Osteocyte (in vitro differentiated cells): ENCODE results near the gene TM7SF2. TPM values are rescaled to one million over a fixed set of nuclear protein-coding genes. Genes with fewer than 3 reads are reported as not detected.
"Not testable (repeated sequence)": the region's sequence is repeated elsewhere in the genome, so short reads cannot be mapped to it uniquely, and the experiment has no call there.

Experiments
- DNase-seq: peaks from one replicate; pipeline ENCODE4 v3.0.0; 2021; ENCODE audit warnings: mixed read lengths; ENCODE audit not compliant: unreplicated experiment; ENCODE audit errors: extremely low spot score
- H3K27ac Mint-ChIP-seq: one replicate; pipeline ENCODE4 v1.8.0; 2021; ENCODE audit warnings: mild to moderate bottlenecking, mixed read lengths; ENCODE audit not compliant: unreplicated experiment
- H3K27me3 Mint-ChIP-seq: one replicate; pipeline ENCODE4 v1.8.0; 2021; ENCODE audit warnings: mixed read lengths; ENCODE audit not compliant: unreplicated experiment
- H3K36me3 Mint-ChIP-seq: one replicate; pipeline ENCODE4 v1.8.0; 2021; ENCODE audit warnings: mixed read lengths; ENCODE audit not compliant: unreplicated experiment
- H3K4me1 Mint-ChIP-seq: one replicate; pipeline ENCODE4 v1.8.0; 2021; ENCODE audit warnings: mixed read lengths; ENCODE audit not compliant: unreplicated experiment
- H3K4me3 Mint-ChIP-seq: one replicate; pipeline ENCODE4 v1.8.0; 2021; ENCODE audit warnings: mild to moderate bottlenecking, moderate library complexity, mixed read lengths; ENCODE audit not compliant: unreplicated experiment
- H3K9me3 Mint-ChIP-seq: one replicate; pipeline ENCODE4 v1.8.0; 2021; ENCODE audit warnings: mixed read lengths; ENCODE audit not compliant: unreplicated experiment
- total RNA-seq: library from RNA; stranded (reverse); gene quantifications from 2 replicates; pipeline ENCODE4 v1.2.1, GENCODE V29; 2021
- TF ChIP-seq, protein P1 (sequence below): fragments of 200-600 bp; sonication (generic); IDR thresholded peaks from 2 replicates; pipeline ENCODE4 v1.5.0; 2021; ENCODE audit warnings: antibody characterized with exemption, mild to moderate bottlenecking, moderate library complexity

TM7SF2 gene
- total RNA-seq, 1 donor from 2014 or later: 13.6 TPM

GRCh38 chr11:65141896-65142494 is 30.3 kb downstream of the TM7SF2 start:
- no peak for DNase-seq
- Mint-ChIP-seq H3K27me3 (peaks cover 54% of the 10 kb centered on the region), H3K36me3 (no peaks in the 10 kb centered on the region), H3K4me3 (no peak overlapping the region), H3K9me3 (no peaks in the 10 kb centered on the region), H3K27ac (no peak overlapping the region), H3K4me1 (no peaks in the 10 kb centered on the region)
- TF ChIP-seq, protein P1, sequence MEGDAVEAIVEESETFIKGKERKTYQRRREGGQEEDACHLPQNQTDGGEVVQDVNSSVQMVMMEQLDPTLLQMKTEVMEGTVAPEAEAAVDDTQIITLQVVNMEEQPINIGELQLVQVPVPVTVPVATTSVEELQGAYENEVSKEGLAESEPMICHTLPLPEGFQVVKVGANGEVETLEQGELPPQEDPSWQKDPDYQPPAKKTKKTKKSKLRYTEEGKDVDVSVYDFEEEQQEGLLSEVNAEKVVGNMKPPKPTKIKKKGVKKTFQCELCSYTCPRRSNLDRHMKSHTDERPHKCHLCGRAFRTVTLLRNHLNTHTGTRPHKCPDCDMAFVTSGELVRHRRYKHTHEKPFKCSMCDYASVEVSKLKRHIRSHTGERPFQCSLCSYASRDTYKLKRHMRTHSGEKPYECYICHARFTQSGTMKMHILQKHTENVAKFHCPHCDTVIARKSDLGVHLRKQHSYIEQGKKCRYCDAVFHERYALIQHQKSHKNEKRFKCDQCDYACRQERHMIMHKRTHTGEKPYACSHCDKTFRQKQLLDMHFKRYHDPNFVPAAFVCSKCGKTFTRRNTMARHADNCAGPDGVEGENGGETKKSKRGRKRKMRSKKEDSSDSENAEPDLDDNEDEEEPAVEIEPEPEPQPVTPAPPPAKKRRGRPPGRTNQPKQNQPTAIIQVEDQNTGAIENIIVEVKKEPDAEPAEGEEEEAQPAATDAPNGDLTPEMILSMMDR: no peak

- TF ChIP-seq, protein P1: no peak
- Mint-ChIP-seq H3K27me3 (peaks cover 25% of the 10 kb centered on the region), H3K9me3 (no peaks in the 10 kb centered on the region), H3K36me3 (no peaks in the 10 kb centered on the region), H3K4me3 (no peak overlapping the region), H3K4me1 (peaks cover 16% of the 10 kb centered on the region), H3K27ac (no peak overlapping the region)
- DNase-seq: no peak
These were observed 35.8 kb downstream of the TM7SF2 start for GRCh38 chr11:65147352-65148075.

DNA sequence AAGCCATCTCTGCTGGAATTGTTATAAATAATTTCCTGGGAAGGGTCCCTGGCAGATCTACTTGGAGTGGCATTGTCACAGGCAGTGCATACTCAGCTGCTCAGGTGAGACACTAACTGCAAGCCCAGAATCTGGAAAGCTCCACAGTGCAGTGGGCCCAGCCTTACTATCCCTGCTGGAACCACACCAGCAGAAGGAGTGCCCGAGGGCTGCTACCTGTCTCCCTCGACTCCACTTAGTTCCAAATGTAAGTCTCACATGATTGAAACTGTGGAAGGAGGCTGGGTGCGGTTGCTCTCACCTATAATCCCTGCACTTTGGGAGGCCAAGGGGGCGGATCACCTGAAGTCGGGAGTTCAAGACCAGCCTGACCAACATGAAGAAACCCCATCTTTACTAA is 37.0 kb downstream of the TM7SF2 start:
- H3K27me3 Mint-ChIP-seq: peaks cover 21% of the 10 kb centered on the region
- peaks cover 16% of the 10 kb centered on the region for H3K4me1 Mint-ChIP-seq
- no peak overlapping the region for H3K4me3 Mint-ChIP-seq
- H3K9me3 Mint-ChIP-seq: no peaks in the 10 kb centered on the region
- TF ChIP-seq, protein P1: no peak
- no peak for DNase-seq
- no peaks in the 10 kb centered on the region for H3K36me3 Mint-ChIP-seq
- H3K27ac Mint-ChIP-seq: no peak overlapping the region

DNA sequence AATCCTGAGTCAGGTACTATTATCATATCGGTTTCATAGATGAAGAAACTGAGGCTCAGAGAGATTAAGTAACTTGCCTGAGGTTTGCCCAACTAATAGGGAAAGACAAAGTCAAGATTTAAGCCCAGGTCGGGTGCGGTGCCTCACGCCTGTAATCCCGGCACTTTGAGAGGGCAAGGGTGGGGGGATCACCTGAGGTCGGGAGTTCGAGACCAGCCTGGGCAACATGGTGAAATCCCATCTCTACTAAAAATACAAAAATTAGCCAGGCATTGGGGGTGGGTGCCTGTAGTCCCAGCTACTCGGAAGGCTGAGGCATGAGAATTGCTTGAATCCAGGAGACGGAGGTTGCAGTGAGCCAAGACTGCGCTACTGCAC is 38.4 kb downstream of the TM7SF2 start:
- H3K27ac Mint-ChIP-seq: peak overlapping the region; percentile 94
- H3K9me3 Mint-ChIP-seq, DNase-seq, H3K36me3 Mint-ChIP-seq: not testable (repeated sequence)
- H3K4me3 Mint-ChIP-seq: peak overlapping the region; percentile 19
- H3K4me1 Mint-ChIP-seq: peaks cover 16% of the 10 kb centered on the region
- H3K27me3 Mint-ChIP-seq: peaks cover 11% of the 10 kb centered on the region

DNA sequence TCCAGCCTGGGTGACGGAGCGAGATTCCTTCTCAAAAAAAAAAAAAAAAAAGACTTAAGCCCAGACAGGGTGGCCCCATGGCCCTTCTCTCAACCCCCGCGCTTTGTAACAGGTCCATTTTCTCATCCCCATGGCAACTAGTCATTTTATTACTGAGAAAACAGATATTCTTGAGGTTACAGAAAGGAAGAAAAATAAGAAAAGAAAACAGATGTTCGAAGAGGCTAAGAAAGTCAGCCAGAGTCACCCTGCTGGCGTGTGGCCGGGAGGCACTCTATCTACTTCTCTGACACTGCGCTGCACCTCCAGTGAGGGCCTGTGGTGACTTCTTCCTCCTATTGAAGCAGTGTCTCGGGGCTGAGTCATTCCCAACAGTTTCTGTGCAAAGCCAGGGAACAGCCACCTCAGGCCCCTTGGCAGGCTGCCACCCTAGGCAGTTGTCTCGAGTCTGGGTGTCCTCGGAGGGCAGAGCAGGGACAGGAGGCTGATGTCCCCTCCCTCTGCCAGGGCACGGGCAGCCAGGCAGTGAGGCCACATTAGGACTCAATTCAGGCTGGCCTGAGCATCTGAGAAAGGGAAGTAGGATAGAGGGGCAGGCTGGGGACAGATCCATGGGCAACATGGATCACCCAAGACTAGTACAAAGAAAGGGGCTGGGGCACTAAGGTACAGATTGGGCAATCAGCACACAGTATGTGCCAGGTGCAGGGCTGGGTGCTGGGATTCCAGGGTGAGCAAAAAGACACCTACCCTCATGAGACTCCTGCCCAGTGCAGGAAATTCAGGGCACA is 39.0 kb downstream of the TM7SF2 start:
- TF ChIP-seq, protein P1: no peak
- peak overlapping the region; percentile 94 for H3K27ac Mint-ChIP-seq
- H3K4me1 Mint-ChIP-seq: peaks cover 16% of the 10 kb centered on the region
- H3K27me3 Mint-ChIP-seq: peaks cover 6% of the 10 kb centered on the region
- no peaks in the 10 kb centered on the region for H3K36me3 Mint-ChIP-seq
- H3K4me3 Mint-ChIP-seq: peak overlapping the region; percentile 19
- peak; percentile 91 for DNase-seq
- H3K9me3 Mint-ChIP-seq: no peaks in the 10 kb centered on the region
